ENCODE measurements around the gene PLD4.

The PLD4 gene

GRCh38 chr14:104892531-104893434, 31.9 kb upstream of the PLD4 start:
- no peak for TF ChIP-seq CTCF (IDR thresholded peaks at IDR 0.05; ENCODE audit: low read depth, low read length)
- H3K4me3 ChIP-seq (ENCODE audit: low read depth, low read length): no peak overlapping the region

- no peak overlapping the region for H3K4me3 ChIP-seq (ENCODE audit: low read depth, low read length)
- no peak for TF ChIP-seq CTCF (IDR thresholded peaks at IDR 0.05; ENCODE audit: low read depth, low read length)
These were observed 31.1 kb upstream of the PLD4 start for GRCh38 chr14:104893435-104894207.

GRCh38 chr14:104894331-104895206, 30.1 kb upstream of the PLD4 start:
- TF ChIP-seq CTCF (IDR thresholded peaks at IDR 0.05; ENCODE audit: low read depth, low read length): no peak
- no peak overlapping the region for H3K4me3 ChIP-seq (ENCODE audit: low read depth, low read length)

- no peak overlapping the region for H3K4me3 ChIP-seq (ENCODE audit: low read depth, low read length)
- no peak for TF ChIP-seq CTCF (IDR thresholded peaks at IDR 0.05; ENCODE audit: low read depth, low read length)
These were observed 29.4 kb upstream of the PLD4 start for GRCh38 chr14:104895207-104895785.

- H3K4me3 ChIP-seq (ENCODE audit: low read depth, low read length): no peak overlapping the region
- TF ChIP-seq CTCF (IDR thresholded peaks at IDR 0.05; ENCODE audit: low read depth, low read length): no peak
These were observed 28.7 kb upstream of the PLD4 start for GRCh38 chr14:104895786-104896661.
